ENCODE data around the gene BLOC1S1.

BLOC1S1 gene

DNA sequence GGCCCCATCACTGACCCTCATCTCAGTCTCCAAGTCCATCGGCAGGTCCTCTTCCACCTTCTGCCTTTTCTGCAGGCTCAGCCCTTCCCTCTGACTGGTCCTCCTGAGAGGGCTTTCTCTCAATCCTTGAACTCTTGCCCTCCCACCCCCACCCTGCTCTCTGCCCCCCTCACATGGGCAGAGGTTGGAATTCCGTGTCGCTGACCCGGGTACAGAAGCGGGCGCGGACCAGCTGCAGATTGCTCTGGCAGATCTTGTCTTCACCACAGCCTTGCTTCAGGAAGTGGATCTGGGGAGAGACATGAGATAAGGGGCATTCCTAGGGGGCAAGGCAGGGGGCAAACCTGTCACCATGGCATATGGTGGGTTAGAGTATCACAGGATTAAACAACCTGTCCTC lies 20.5 kb upstream of the BLOC1S1 start:
- no peak for DNase-seq

DNA sequence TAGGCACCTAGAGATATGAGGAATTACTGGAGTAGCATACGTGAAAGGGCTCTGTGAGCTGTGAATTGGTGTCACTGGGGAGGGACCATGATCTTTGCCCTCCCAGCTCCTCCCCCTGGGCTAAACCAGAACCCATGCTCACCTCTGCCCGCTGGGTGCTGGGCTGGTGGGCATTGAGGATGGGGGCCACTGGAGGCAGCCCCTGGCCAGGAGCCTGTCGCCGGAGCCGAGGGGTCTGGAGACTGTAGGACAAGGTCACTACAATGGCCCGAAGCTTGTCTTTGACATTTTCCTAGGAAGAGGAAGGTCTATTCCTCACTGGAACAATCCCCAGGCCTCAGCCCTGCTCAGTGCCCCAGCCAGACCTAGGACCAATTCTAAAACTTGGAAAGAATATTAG lies 19.7 kb upstream of the BLOC1S1 start:
- DNase-seq: no peak

DNA sequence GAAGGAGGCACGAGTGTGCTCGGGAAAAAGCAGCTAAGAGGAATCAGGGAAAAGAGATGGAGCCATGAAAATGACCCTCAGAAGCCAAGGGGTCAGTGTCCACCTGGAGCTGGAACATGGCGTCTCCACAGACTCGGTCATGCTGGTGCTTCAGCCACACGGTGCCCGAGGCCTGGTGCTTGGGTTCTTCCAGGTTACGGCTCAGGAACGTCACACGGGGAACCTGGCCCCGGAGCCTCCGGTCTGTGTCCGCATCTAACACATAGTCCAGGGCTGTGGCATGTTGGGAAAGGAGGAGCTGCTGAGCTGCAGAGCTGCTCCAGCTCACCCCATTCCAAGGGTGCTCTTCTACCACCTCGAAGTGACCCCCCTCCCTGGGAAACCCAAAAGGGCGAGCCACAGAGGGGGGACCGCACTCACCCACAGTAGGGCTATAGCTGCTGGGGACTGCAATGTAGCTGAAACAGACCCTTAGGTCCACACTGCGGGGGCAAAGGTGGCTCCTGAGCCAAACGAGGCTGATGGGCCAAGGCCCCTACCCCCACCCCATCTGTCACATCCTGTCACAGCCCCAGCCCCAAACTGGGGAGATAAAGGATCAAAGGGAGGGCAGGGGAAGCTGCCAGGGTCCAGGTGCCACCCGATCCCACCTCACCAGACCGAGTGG lies 18.9 kb upstream of the BLOC1S1 start:
- DNase-seq: no peak

DNA sequence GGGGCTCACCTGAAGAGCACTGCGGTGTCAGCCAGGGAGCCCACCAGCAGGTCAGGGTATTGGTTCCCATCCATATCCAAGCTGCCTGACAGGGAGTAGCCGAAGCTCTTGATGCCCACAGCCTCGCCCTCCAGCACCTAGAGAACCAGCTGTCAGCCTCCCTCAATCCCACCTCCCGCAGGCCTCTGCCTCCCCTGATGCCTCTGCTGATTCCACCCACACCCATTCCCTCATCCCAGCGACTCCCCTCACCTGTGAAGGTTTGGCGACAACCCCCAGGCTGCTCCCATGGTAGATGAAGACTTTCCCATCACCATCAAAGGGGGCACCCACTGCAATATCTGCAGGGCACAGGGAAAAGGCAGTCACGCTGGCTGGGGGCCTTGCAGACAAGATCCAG lies 18.2 kb upstream of the BLOC1S1 start:
- no peak for DNase-seq

DNA sequence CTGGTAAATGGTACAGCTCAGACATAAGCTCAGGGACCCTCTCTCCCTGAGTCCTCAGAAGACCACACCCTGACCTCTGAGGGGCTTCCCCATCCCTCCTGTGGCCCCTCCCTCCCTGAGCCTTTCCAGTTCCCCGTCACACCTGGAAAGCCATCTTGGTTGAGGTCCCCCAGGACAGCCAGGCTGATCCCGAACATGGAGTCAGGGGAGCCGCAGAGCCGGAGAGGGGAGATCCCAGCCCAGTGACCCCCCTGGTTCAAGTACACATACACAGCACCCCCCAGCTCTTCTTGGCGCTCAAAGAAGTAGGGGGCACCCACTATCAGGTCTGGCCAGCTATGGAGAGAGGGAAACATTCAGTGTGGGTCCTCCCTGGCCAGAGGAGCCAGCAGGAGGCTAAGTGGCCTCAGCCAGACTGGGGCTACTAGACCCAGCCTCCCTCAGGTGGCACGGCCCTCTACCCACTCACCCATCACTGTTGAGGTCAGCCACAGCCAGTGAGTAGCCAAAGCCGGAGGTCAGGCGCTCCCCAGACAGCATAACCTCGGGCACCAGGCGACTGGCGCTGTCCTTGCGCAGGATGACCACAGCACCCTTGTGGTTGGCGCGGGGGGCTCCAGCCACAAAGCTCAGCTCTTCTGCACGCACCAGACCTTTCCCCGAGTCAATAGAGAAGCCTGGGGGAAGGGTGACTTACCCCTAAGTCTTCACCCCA lies 17.4 kb upstream of the BLOC1S1 start:
- no peak for DNase-seq

DNA sequence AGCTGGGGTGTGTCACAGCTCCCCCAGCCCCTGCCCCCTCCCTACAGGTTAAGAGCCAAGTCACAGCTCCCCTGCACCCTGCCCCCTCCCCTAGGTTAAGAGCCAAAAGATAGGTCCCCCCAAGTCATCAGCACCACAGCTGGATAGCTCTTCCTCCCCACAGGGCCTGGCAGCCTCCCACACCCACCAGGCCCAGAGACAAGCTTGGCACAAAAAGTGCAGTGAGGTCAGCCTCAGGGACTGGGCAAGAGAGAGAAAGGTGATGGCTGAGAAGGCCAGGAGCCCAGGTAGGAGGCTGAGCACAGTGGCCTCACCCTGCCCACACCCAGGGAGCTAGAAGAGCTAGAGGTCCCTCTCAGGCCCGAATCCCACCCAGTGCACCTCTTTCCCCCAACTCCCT lies 16.9 kb upstream of the BLOC1S1 start:
- no peak for DNase-seq

DNA sequence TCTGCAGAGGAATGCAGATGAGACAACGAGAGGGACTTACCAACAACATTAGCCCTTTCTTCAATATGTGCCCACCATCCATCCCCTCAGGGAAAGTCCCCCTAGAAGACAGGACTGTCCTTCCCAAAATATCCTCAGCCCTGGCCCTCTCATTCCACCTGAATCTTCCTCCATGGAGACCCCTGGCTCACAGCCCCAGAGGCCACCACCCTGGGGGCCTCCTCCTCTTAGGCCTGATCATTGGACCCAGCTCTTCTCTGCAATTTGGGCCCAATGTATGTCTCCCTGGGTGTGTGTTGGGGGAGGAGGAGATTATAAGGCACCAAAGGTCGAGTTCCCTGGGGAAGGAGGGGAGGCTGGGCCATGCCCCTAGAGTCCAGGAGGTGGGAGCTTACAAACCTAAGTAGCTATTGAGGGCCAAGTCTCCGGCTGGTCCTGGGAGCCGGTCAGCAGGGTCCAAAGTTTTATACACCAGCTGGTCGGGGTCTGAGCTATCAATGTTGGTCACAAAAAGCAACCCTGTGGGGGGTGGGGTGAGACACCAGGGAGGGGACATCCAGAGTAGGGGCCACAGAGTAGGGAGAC lies 16.3 kb upstream of the BLOC1S1 start:
- DNase-seq: no peak

DNA sequence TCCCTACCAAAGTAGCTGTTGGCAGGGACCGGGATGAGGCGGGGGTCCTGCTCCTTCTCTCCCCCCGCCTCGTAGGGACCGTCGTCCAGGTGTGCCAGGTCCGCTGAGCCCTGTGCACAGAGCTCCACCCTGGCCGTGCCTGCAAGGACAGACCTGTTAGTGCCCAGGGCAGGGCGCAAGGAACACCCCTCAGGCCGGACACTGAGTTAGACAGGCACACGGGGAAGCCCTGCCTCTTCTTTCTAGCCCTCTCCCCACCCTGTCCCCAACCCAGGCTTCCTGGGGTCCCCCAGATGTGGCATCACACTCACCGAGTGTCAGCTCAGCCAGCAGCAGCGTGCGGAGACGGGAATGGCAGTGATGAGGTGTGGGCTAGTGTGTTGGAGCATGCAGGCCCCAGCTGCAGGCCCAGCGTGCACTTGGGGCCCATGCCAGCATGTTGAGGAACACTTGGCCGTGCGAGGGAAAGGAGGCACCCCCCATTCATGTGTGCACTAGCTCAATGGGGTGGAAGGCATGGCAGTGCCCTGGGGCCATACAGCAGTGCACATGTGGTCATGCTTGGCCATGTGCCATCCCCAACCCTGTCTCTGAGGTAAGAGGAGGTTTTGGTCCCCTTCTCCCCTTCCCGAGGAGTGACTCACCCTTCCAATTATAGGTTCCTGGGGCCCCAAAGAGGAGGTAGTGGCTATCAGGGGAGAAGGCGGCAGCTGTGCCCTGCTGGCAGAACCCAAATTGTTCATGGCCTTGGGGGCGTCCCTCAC lies 15.4 kb upstream of the BLOC1S1 start:
- no peak for DNase-seq

DNA sequence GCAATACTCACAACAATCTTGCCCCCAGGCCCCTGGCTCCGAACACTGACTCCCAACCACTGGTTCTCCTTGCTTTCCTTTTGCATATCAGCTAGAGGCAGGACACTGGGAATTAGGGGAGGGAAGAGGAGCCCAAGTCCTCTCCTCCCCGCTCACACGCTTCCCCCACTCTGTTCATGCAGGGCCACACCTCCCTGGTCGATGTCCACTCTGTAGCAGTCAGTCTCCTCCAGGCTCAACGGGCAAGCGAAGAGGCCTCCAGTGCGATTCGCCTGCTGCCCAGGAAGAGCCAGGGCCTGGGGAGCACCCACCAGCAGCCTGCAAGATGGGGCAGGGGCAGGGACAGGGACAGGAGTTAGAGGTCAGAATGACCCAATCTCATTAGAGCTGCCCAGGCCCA lies 13.0 kb upstream of the BLOC1S1 start:
- DNase-seq: no peak

DNA sequence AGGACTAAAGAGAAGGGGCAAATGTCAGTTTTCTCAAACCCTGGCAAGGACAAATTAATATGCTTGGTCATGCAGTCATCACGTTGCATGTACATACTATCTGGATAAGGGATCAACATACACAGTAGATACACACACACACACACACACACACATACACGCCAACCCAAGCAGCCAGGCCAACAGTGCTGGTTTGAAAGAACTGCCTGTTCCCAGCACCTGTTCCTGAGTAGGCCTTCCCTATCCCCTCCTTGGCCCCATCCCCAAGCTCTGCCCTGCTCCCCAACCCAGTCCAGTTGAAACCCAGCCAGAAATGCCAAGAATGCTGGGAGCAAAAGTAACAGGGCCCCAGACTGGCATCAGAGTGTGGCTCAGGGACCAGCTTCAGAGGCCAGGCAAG lies 12.6 kb upstream of the BLOC1S1 start:
- DNase-seq: no peak

DNA sequence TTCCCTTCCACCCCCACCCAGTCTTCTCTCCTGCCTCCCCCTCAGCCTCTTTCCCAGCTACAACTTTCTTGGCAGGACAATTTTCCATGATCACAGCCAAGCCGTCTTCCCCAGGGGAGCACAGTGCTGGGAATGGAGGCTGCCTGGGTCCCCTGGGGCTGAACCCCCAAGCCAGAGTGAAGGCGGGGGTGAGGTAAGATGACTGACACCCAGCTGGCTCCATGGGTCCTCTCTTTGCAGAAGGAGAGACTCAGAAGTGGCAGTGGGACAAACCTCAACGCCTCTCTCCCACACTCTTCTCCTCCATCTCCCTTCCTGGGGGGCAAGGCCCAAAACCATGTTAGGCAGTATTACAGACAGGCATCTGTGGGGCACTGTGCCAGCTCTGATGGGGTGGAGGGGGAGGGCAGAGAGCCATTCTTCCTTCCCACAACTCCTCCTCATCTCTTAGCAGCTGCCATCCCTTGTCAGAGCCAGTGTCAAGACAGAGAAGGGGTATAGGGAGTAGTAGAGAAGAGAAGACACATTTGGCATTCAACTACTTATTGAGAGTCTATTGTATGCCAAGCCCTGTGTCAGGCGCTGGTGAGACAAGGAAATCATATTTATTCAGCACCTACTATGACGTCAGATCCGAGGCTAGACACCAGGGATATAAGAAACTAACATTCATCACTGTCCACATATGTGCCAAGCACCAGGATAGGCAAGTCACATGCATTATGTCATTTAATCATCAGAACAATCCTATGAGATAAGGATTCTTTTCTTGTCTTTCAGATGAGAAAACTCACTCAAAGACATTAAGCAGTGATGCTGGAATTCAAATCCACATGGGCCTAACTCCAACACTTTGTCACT lies 11.7 kb upstream of the BLOC1S1 start:
- no peak for DNase-seq

DNA sequence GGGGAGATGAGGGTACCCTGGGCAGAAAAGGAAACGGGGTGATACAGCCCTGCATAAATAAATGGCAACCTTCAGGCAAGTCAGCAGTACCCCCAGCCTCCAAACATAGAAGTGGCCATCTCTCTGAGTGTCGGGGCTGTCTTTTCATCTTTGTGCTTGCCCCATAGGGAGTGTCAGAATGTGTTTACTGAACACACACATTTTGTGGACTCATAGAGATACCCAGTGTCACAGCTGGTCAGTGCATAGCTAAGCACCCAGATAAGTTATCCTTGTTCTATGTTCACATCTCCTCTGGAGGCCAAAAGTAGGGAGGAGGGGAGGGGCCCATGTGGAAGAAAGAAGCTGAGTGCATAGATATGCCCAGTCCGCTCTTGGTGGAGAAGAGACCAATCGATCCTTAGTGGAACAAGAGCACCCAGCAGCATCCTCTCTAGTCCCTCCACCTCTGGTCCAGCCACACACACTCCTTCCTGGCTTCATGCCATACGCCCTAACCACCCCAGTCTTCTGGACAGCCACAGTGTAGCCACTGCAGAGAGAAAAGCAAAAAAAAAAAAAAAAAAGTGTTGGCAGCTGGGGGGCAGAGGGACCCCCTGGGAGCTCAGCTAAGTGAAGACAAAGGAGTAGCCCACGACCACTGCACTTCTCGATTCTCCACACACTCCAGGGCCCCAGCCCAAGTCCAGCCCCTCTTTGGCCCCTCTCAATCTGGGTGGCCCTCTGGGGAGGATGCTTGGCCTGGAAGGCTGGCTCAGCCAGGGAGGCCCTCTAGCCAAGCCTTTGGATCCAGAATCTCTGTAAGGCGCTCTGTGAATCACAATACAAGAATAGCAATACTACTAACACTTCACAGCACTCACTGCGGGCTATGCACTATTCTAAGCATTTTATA lies 10.8 kb upstream of the BLOC1S1 start:
- DNase-seq: no peak

DNA sequence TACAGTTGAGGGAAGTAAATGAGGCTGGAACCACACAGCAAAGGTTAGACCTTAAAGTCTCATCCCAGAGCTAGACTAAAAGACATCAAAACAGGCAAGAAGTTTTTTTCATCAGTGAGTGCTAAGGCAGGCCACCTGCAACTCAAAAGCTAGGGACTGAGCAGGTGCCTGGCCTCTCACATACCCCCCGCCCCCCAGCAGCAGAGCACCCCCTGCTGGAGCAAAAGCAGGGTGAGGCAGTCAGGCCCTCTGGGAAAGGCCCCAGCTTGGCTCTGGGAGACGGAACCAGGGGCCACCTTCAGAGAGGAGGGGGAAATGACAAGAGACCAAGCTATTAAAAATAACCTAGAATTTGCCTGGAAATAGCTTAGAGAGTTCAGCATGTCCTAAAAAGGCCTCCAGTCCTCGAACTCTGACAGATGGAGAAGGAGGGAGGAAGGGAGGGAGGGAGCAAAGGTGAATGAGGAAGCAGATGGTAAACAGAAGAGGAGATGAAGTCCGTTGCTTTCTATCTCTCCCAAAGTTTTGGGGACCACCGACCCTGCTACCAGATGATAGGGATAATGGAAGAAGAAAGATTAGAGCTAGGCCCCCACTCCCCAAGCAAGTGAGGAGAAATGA lies 10.0 kb upstream of the BLOC1S1 start:
- DNase-seq: no peak

DNA sequence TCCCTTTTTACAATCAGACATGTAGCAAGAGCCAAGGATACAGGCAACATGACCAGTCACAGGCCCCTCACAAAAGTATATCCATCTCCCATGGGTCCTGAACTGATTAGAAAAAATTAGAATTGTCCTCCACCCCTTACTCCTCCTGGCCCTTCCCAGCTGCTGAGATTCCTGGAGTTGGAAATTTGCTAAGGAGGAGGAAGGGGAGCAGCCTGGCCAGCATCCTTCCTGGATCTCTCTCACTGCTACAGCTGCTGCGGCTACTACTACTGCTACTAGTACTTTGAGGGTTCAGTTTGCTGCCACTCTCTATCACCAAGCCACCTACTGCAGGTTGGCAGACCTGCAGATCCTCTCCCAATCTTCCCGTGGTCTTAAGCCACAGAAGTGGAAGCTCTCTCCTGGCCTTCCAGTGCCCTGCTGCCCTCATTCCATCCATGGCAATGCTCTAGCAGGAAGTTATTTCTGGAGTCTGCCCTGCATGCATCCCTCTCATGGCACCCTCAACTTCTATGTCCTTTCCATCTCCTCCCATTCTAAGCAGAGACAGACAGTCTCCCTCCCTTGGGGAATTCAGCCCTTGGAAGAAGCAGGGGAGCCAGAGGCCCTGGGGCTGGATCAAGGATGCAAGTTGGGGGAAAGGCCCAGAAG lies 9.2 kb upstream of the BLOC1S1 start:
- no peak for DNase-seq

DNA sequence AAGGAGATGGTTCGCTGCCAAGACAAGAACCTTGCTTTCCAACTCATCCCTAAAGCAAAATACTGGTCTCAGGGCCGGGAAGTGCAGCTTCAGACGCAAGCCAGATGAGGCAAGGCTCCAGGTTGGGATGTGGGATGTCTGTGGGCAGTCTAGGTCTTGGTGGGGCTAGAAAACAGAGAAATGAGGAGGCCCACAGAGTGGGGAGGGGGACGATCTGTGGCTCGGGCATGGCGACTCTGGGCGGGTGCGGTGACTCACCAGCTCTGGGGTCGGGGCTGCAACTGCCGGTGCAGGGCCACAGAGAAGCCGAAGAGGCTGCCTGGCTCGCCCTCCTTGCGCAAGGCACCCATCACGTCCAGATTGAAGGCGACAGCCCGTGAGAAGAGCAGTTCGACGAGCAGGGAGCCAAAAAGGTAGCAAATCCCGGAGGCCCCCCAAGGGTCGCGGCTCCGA lies 8.6 kb upstream of the BLOC1S1 start:
- DNase-seq: no peak

DNA sequence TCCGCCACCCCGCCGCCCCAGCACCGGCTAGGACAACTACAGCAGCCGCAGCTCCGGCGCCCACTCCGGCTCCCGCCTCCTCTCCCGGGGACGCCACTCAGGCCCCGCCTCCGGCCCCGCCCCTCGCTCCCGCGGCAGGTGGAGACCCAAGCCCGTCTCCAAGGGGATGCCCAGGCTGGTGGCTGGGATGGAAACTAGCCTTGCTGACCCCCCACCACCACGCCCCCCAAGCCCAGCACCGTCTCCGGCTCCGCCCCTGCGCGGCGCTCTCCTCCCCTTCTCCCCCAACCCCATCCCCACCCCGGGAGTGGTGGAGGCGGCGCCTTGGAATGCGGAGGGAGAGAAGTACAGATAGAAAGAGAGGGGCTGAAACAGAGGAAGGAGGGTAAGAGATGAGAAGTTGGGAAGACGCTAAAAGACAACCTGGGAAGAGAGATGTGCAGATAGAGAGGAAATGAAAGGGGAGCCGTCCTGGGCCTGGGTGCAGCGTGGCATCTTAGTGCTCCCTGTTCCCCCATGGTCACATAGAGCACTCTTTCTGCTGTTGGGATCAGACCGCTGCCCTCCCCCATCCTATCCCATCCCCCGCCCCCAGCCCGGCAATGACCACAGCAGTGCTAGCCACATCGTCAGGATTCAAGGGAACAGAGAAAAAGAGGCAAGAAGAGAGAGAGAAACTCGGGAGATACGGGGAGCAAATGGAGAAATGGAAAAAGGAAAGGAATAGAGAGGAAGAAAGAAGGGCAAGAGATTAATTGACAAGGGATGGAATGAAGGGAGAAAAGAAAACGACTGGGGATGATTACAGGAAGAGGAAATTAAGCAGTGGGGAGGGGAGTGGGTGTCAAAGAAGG lies 7.8 kb upstream of the BLOC1S1 start, which contains the start of gene ITGA7:
Gene ITGA7, minus strand, starts transcription at position 64 of the 854 bp plus-strand sequence. CDS start 222 bp downstream, outside the sequence.
- DNase-seq: peak; percentile 65

DNA sequence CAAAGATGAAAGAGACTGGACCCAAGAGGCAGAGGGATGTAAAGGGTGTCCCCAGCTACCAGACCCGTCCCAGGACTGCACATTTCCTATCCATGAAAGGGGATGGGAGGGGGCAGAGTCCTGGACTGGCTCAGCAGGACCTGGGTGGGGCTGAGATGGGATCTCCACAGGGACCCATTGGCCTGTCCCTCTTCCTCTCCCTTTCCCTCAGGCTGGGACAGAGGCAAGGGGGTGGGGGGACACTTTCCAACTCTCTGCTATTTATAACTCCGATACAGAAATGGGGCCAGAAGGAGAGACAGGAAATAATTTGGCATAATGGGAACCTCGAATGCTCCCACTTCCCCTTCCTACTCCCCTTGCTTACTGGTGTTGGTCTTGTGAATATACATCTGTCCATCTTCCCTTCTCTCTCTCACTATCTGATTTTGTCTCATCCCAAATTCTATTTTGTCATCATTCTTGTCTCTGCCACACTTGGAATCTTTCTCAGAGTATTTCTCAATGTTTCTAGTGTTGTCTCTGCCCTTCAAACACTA lies 7.1 kb upstream of the BLOC1S1 start:
- no peak for DNase-seq

DNA sequence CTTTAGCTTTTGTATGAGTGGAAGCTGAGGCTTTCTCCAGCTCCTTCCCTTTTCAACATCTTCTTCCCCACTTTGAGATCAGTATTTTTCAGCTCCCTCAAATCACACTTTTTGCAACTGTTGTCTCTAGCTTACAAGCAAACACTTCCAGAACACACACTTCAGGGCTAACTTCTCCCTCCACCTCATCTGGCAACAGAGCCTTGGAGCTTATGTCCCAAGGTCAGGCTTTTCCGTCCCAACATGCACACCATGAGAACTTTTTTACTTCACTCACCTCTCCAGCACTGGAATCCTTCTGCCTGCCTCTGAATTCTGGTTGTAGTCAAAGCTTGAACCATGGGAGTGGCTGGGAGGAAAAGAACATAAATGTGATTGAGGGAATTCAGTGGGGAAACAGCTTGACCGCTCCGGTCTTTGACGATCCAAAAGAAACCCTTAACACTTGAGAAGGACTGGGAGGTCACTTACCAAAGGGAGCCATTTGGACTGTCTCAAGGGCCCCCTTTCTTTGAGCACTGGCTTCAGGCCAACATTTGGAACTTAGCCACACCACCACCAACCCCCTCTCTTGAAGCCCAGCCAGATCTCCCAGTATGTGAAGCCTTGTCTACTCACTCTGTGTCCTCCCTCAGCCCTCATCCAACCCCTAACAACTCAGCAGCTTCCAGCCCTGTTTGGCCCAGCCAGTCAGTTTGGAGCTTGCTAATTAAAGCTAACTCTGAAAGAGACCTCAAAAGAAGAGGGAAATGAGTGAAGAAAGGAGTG lies 3.9 kb upstream of the BLOC1S1 start:
- DNase-seq: no peak
